PC-9 (cell line): ENCODE results near the gene AKTIP.
"Not testable (repeated sequence)": the region's sequence is repeated elsewhere in the genome, so short reads cannot be mapped to it uniquely, and the experiment has no call there.

Experiments used
- CTCF ChIP-seq: fragments of 200-600 bp; sonication (generic); conservative IDR thresholded peaks from 2 replicates; pipeline ENCODE4 v1.6.1; 2017; ENCODE audit warnings: mixed run types, antibody characterized with exemption, mild to moderate bottlenecking, moderate library complexity
- EZH2 ChIP-seq: fragments of 200-600 bp; sonication (generic); IDR thresholded peaks from 2 replicates; pipeline ENCODE4 v1.8.0; 2017; ENCODE audit warnings: antibody characterized with exemption, low read depth

GRCh38 chr16:53512795-53513194, 9.8 kb upstream of the AKTIP start:
- not testable (repeated sequence) for TF ChIP-seq CTCF, EZH2
